Activated CD4-positive, alpha-beta memory T cell treated with anti-CD3 and anti-CD28 coated beads, Interleukin-2, amount 10 ng/mL, durations not matched to agents 7 days and 5 days (primary cell): ENCODE data around the gene DCAKD. TPM values are rescaled to one million over a fixed set of nuclear protein-coding genes. Genes with fewer than 3 reads are reported as not detected.

Experiments used
- CTCF ChIA-PET: fragments of 350-600 bp; sonication (Branson Sonifier 250); formaldehyde crosslinking; loops from one replicate; lab custom pipeline; 2021; ENCODE audit warnings: antibody characterized with exemption, inconsistent platforms; lab: Charles Lee
- POLR2A ChIA-PET: fragments of 350-600 bp; sonication (Branson Sonifier 250); formaldehyde crosslinking; loops from one replicate; lab custom pipeline; 2021; ENCODE audit warnings: antibody characterized with exemption; lab: Charles Lee
- DNase-seq: peaks from one replicate; pipeline ENCODE4 v3.0.0-alpha.2; 2020
- H3K27ac Mint-ChIP-seq: one replicate; pipeline ENCODE4 v1.8.0; 2021; ENCODE audit warnings: mild to moderate bottlenecking, mixed read lengths
- H3K27me3 Mint-ChIP-seq: one replicate; pipeline ENCODE4 v1.8.0; 2021; ENCODE audit warnings: mixed read lengths
- H3K36me3 Mint-ChIP-seq: one replicate; pipeline ENCODE4 v1.8.0; 2021; ENCODE audit warnings: low read depth, mixed read lengths
- H3K4me1 Mint-ChIP-seq: one replicate; pipeline ENCODE4 v1.8.0; 2021; ENCODE audit warnings: mixed read lengths
- H3K4me3 Mint-ChIP-seq: one replicate; pipeline ENCODE4 v1.8.0; 2021; ENCODE audit warnings: mild to moderate bottlenecking, mixed read lengths
- H3K9me3 Mint-ChIP-seq: one replicate; pipeline ENCODE4 v1.8.0; 2021; ENCODE audit warnings: mixed read lengths
- total RNA-seq, 2 experiments: library from RNA; stranded (reverse); gene quantifications; one replicate each; pipeline ENCODE4 v1.2.3, GENCODE V29; 2021

The DCAKD gene
- total RNA-seq, 2 experiments from 2014 or later = 25.9 to 26.2 TPM

DNA sequence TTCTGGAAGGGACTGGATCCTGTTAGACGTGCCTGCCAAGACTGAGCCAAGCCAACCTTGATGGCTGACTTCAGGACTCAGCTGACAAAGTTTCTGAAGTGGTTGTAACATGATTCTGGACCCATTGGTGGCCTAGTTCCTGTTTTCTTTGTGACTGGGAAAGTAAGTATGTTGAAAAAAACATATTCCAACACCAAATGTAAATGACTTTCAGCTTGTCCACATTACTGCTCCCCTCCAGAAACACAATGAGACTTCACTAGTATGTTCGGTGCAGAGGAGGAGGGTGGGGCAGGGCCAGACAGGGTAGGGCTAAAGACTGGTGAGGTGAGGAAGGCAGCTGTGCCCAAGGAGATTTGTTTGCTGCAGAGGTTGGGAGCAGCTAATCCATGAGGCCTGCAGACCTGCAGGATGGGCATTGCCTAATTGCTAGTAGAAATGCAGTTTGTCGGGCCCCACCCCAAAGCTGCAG is 36.1 kb upstream of the DCAKD start:
- H3K27me3 Mint-ChIP-seq = no peaks in the 10 kb centered on the region

DNA sequence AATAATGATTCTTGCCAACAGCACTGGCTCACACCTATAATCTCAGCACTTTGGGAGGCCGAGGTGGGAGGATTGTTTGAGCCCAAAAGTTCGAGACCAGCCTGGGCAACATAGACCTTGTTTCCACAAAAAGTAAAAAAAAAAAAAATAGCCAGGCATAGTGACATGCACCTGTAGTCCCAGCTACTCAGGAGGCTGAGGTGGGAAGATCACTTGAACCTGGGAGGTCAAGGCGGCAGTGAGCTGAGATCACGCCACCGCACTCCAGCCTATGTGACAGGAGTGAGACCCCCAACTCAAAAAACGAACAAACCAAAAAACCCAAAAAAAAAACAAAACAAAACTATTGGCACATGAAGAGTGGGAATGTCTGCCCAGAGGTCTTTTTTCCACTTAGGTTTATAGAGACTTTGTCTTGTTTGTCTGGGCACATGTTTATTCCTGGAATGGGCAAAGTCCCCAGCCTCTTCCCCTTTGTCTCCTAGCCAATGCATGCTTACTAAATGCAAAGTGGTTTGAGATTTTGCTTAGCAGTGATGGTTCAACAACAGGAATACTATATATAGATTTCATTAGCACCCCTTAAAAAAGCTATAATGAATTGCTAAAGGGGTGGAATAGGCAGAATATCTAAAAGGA is 35.6 kb upstream of the DCAKD start:
- POLR2A ChIA-PET = interaction anchor here (1.0 kb wide), 1 partner anchor 24 kb away, joined by 3 read pairs; no protein-coding TSS in a partner anchor

More for the DNA sequence above, 36.1 kb upstream of the DCAKD start:
- POLR2A ChIA-PET = interaction anchor here (0.7 kb wide), 1 partner anchor 9 kb away, joined by 3 read pairs; no protein-coding TSS in a partner anchor
- Mint-ChIP-seq H3K36me3 (peaks cover 47% of the 10 kb centered on the region), H3K4me3 (no peak overlapping the region), H3K4me1 (peaks cover 7% of the 10 kb centered on the region), H3K9me3 (no peaks in the 10 kb centered on the region), H3K27ac (no peak overlapping the region)
- CTCF ChIA-PET = interaction anchor here (0.6 to 5.6 kb wide), 2 partner anchors 12 to 38 kb away, joined by 3 to 26 read pairs; no protein-coding TSS in a partner anchor
- DNase-seq = no peak

DNA sequence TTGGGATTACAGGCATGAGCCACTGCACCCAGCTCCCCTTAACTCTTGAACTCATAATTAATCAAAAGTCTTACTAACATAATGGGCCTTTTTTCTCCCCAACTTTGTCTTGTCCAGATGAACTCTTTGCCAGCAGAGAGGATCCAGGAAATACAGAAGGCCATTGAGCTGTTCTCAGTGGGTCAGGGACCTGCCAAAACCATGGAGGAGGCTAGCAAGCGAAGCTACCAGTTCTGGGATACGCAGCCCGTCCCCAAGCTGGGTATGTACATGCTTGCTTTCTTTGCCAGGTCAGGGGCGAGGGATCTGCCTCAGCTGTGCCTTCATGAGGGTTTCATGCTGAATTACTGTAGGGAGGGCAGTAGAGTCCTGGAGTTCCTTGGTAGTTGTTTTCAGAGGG is 35.0 kb upstream of the DCAKD start:
- H3K4me1 Mint-ChIP-seq = peaks cover 7% of the 10 kb centered on the region
- H3K27me3 Mint-ChIP-seq = no peaks in the 10 kb centered on the region
- peaks cover 49% of the 10 kb centered on the region for H3K36me3 Mint-ChIP-seq
- H3K4me3 Mint-ChIP-seq = no peak overlapping the region
- no peak overlapping the region for H3K27ac Mint-ChIP-seq
- CTCF ChIA-PET = interaction anchor here (0.9 to 5.6 kb wide), 3 partner anchors 9 to 116 kb away, joined by 3 to 26 read pairs (median 6); no protein-coding TSS in a partner anchor
- POLR2A ChIA-PET = interaction anchor here (1.0 kb wide), 1 partner anchor 23 kb away, joined by 3 read pairs; no protein-coding TSS in a partner anchor
- DNase-seq = no peak
- no peaks in the 10 kb centered on the region for H3K9me3 Mint-ChIP-seq

More for the DNA sequence above, 35.6 kb upstream of the DCAKD start:
- Mint-ChIP-seq H3K4me1 (peaks cover 7% of the 10 kb centered on the region), H3K27ac (no peak overlapping the region), H3K36me3 (peaks cover 46% of the 10 kb centered on the region), H3K27me3 (no peaks in the 10 kb centered on the region), H3K9me3 (no peaks in the 10 kb centered on the region), H3K4me3 (no peak overlapping the region)
- CTCF ChIA-PET = interaction anchor here (5.6 kb wide), 1 partner anchor 12 kb away, joined by 26 read pairs; no protein-coding TSS in a partner anchor
- DNase-seq = no peak

DNA sequence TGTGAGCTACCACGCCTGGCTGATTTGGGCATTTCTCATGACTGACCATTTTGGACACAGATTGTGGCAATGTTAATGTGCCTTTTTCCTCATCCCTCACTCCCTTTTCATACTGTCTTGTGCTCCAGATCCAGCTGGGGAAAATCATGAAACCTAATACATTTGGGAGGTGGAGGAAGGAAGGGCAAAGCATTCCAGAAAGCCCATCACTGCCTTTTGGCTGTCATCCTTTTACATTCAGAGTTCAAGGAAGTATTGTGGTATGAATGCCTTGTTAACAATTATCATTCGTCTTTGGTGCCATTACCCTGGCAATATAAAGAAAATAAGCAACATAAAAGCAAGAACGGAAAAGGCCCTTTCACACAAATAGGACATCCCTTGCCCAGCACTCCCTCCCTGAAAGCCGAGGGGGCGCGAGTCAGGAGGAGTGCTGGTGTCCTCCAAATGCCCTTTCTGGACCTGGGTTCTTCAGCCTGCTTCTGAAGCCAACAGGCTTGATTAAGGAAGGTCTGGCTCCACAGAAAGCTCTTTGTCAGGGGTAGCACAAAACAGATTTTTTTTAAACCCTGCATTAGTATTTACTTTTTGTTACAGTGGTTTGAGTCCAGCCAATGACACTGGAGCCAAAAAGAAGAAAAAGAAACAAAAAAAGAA is 29.7 kb upstream of the DCAKD start:
- ChIA-PET POLR2A (no interaction called here), CTCF (interaction anchor here (1.2 kb wide), 1 partner anchor 18 kb away, joined by 4 read pairs; no protein-coding TSS in a partner anchor)
- H3K4me1 Mint-ChIP-seq = peaks cover 15% of the 10 kb centered on the region
- peaks cover 29% of the 10 kb centered on the region for H3K36me3 Mint-ChIP-seq
- no peaks in the 10 kb centered on the region for H3K9me3 Mint-ChIP-seq
- no peak overlapping the region for H3K27ac Mint-ChIP-seq
- H3K27me3 Mint-ChIP-seq = no peaks in the 10 kb centered on the region
- no peak for DNase-seq
- H3K4me3 Mint-ChIP-seq = no peak overlapping the region

DNA sequence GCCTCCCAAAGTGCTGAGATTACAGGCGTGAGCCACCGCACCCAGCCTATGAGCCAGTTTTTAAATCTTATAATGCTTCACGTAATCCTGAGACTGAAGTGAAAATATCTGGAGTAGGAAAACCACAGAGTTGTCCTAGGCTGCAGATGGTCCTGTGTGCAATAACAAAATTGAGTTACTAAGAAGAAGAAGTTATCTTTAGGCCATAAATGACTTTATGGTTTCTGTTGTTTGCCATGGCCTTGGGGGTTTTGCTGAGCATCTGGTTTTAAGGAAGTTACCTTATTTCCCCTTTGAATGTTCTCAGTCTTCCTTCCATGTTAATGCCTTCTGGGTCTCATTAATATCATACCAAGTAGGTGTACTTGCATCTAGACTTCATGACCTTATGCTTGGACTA is 26.2 kb upstream of the DCAKD start:
- Mint-ChIP-seq H3K9me3 (no peaks in the 10 kb centered on the region), H3K27me3 (no peaks in the 10 kb centered on the region), H3K4me3 (no peak overlapping the region), H3K36me3 (peaks cover 38% of the 10 kb centered on the region), H3K4me1 (peaks cover 26% of the 10 kb centered on the region), H3K27ac (no peak overlapping the region)
- DNase-seq = no peak
- ChIA-PET CTCF (no interaction called here), POLR2A (interaction anchor here (1.7 kb wide), 1 partner anchor 9 kb away, joined by 10 read pairs; no protein-coding TSS in a partner anchor)

DNA sequence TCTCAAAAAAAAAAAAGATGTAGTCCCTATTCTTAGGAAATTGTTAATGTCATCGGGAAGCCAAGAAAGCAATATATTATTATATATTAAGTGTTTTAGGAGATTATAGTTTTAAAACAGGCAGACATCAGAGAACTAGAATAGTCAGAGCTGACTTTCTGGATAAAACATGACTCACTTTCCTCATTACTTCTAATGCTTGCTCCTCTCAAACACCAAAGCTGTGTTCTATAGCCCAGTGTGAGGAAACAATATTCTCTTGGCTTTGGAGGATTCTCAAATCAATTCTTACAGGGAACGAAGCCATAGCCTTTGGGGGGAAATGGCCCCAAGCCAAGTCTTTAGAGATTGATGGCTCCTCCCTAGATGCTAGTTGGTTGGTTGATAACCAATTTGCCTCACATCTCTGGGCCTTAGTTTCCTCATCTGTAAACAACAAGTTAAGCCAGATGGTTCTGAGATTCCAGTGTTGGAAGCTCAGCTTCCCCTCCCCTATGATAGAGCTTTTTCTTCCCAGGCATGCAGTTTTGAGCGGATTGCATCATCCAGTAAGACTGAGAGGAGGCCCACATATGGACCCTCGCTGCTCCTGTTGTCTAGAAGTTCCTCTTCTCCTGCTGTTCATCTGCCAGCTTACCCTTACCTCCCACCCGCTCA is 22.1 kb upstream of the DCAKD start:
- Mint-ChIP-seq H3K27ac (no peak overlapping the region), H3K9me3 (no peaks in the 10 kb centered on the region), H3K4me3 (no peak overlapping the region), H3K27me3 (no peaks in the 10 kb centered on the region), H3K36me3 (peaks cover 33% of the 10 kb centered on the region), H3K4me1 (peaks cover 28% of the 10 kb centered on the region)
- DNase-seq = no peak
- ChIA-PET CTCF (no interaction called here), POLR2A (interaction anchor here (1.0 to 1.1 kb wide), 2 partner anchors 12 to 23 kb away, joined by 3 to 4 read pairs; partner anchors contain the start of gene NMT1)

DNA sequence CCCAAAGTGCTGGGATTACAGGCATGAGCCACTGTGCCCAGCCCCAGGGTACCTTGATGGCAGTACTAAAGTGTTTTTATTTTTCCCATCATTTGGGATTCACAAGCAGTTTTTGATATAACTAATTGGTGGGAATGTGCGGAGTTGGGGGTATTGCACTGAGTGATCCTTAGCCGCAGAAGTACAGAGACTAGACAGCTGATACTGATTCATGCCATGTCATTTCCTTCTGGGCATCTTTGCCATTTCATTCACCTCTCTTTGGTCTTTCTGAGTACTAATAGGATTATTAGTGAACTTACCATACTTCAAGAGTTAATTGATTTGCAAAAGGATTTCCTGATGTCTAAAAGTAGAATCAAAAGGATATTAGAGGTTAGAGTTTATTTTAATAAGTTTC is 19.4 kb upstream of the DCAKD start:
- CTCF ChIA-PET = interaction anchor here (1.3 kb wide), 1 partner anchor 29 kb away, joined by 5 read pairs; no protein-coding TSS in a partner anchor

DNA sequence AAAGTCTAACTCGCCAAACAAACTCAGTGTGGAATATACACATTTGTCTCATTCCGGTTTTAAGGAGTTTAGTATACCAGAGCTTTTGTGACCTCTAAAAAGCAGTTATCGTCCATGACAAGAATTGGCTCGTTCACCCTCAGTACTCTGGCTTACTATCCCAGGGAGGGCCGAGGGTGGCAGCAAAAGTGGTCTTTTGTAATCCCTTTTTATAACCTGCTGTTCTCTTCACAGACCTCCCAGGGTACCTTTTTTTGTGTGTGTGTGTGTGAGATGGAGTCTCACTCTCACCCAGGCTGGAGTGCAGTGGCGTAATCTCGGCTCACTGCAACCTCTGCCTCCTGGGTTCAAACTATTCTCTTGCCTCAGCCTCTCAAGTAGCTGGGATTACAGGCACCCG is 18.6 kb upstream of the DCAKD start:
- POLR2A ChIA-PET = no interaction called here

More for the DNA sequence above, 19.4 kb upstream of the DCAKD start:
- no peak for DNase-seq
- POLR2A ChIA-PET = interaction anchor here (1.7 kb wide), 1 partner anchor 9 kb away, joined by 17 read pairs; the partner anchor contains the start of gene NMT1
- H3K4me1 Mint-ChIP-seq = peaks cover 13% of the 10 kb centered on the region
- no peaks in the 10 kb centered on the region for H3K27me3 Mint-ChIP-seq
- H3K27ac Mint-ChIP-seq = no peak overlapping the region
- no peaks in the 10 kb centered on the region for H3K9me3 Mint-ChIP-seq
- H3K4me3 Mint-ChIP-seq = no peak overlapping the region
- peaks cover 39% of the 10 kb centered on the region for H3K36me3 Mint-ChIP-seq

DNA sequence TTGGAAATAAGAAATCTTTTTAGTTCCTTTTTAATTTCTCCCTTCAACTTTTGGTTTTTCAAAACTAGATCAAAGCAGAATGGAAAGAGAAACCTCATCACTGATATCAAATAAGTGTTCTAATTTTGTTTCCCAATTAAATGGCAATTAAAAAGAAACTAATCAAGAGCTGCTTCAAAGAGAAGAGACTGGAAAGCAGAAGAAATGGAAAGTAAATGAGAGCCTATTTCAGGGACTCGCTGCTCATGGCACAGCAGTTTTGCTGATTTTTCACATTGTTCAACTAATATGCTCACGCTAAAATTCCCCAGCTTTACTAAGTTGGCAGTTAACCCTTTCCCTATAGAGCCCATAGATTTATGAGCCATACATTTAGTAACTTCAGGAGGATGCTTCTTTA is 16.2 kb upstream of the DCAKD start:
- H3K4me3 Mint-ChIP-seq = no peak overlapping the region
- ChIA-PET CTCF (interaction anchor here (0.8 kb wide), 1 partner anchor 68 kb away, joined by 4 read pairs; the partner anchor contains the start of gene ACBD4), POLR2A (interaction anchor here (1.7 to 2.2 kb wide), 2 partner anchors 9 to 17 kb away, joined by 4 to 10 read pairs; partner anchors contain the start of gene DCAKD)
- peaks cover 35% of the 10 kb centered on the region for H3K36me3 Mint-ChIP-seq
- no peak for DNase-seq
- no peaks in the 10 kb centered on the region for H3K9me3 Mint-ChIP-seq
- no peaks in the 10 kb centered on the region for H3K27me3 Mint-ChIP-seq
- no peak overlapping the region for H3K27ac Mint-ChIP-seq
- peaks cover 23% of the 10 kb centered on the region for H3K4me1 Mint-ChIP-seq

More for the DNA sequence above, 18.6 kb upstream of the DCAKD start:
- CTCF ChIA-PET = no interaction called here
- Mint-ChIP-seq H3K27me3 (no peaks in the 10 kb centered on the region), H3K36me3 (peaks cover 39% of the 10 kb centered on the region), H3K27ac (no peak overlapping the region), H3K4me1 (peaks cover 12% of the 10 kb centered on the region), H3K9me3 (no peaks in the 10 kb centered on the region), H3K4me3 (no peak overlapping the region)
- DNase-seq = no peak

DNA sequence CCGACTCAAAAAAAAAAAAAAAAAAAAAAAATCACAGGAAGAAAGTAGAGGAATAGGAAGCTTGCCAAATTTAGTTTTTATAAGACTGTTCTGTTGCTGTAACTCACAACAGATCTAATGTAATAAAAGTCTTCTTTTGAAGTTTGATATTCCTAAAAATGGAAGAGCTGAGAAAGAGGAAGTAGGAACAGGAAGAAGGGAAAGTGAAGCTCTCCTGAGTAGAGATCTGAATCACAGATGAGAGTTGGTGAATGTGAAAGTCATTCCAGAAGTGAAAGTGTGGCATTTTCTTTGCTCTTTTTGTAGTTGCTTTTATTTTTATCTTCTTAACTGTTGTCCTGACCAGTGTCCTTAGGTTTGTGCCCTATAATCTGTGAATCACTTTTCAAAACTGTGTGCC is 11.8 kb upstream of the DCAKD start:
- Mint-ChIP-seq H3K27me3 (no peaks in the 10 kb centered on the region), H3K4me3 (no peak overlapping the region), H3K9me3 (no peaks in the 10 kb centered on the region), H3K27ac (no peak overlapping the region), H3K36me3 (peaks cover 31% of the 10 kb centered on the region), H3K4me1 (peaks cover 45% of the 10 kb centered on the region)
- CTCF ChIA-PET = interaction anchor here (1.1 to 3.8 kb wide), 2 partner anchors 14 to 72 kb away, joined by 9 to 23 read pairs; partner anchors contain the start of gene ACBD4
- POLR2A ChIA-PET = interaction anchor here (0.6 to 6.6 kb wide), 5 partner anchors 13 to 87 kb away, joined by 3 to 159 read pairs (median 3); partner anchors contain the start of gene DCAKD
- DNase-seq = no peak

DNA sequence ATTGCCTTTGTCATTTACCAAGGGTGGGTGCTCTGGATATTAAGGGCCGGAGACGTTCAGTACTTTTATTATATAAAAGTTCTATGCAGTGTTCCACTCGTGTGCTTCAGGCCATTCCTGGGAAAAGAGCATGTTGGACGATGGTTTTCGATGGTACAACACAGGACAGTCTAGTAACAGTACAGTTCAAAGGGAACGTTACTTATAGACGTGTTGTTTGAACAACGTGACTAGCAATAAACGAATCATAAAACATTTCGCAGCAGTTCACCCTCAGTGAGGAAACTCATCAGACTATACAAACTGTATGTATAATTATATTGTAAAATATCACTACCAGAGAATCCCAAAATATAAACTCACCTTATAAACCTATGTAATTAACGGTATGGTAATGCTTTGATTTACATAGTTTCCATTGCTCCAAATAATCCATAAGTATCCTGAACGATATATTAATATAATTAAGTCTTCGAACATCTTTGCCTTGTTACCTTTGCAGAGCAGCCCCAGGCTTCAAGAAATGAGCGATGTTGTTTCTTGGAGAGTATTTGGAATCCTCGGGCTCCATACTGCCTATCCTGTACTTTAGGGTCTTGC is 10.3 kb upstream of the DCAKD start:
- Mint-ChIP-seq H3K4me3 (peak overlapping the region; percentile 89), H3K27ac (peak overlapping the region; percentile 96), H3K4me1 (peaks cover 42% of the 10 kb centered on the region), H3K9me3 (no peaks in the 10 kb centered on the region), H3K27me3 (no peaks in the 10 kb centered on the region), H3K36me3 (peaks cover 18% of the 10 kb centered on the region)
- ChIA-PET POLR2A (interaction anchor here (0.6 to 6.6 kb wide), 24 partner anchors 10 to 875 kb away, joined by 3 to 159 read pairs (median 4); partner anchors contain the start of genes ACBD4, C1QL1, CCDC43 and DCAKD), CTCF (interaction anchor here (0.6 to 3.8 kb wide), 6 partner anchors 10 to 89 kb away, joined by 3 to 23 read pairs (median 4); partner anchors contain the start of gene ACBD4)
- DNase-seq = no peak
